WTC11 (cell line): ENCODE results near the gene PLRG1. TPM values are rescaled to one million over a fixed set of nuclear protein-coding genes. Genes with fewer than 3 reads are reported as not detected.

Source experiments
- AR ChIP-seq: fragments of 250-450 bp; sonication (Bioruptor Pico); IDR thresholded peaks from 2 replicates; pipeline ENCODE4 v1.9.0; 2021; ENCODE audit warnings: mild to moderate bottlenecking
- ATF2 ChIP-seq: sonication (generic); formaldehyde crosslinking; IDR thresholded peaks from 2 replicates; pipeline ENCODE4 v1.8.1; 2022; ENCODE audit warnings: low read depth, missing genetic modification reagents, borderline replicate concordance
- ATF3 ChIP-seq: sonication (generic); formaldehyde crosslinking; conservative IDR thresholded peaks from 2 replicates; pipeline ENCODE4 v1.8.1; 2022; ENCODE audit warnings: mild to moderate bottlenecking, missing genetic modification reagents
- CBFB ChIP-seq: sonication (generic); formaldehyde crosslinking; IDR thresholded peaks from 2 replicates; pipeline ENCODE4 v1.8.1; 2022; ENCODE audit warnings: mild to moderate bottlenecking, low read depth, missing genetic modification reagents
- GABPB1 ChIP-seq: sonication (generic); formaldehyde crosslinking; IDR thresholded peaks from 2 replicates; pipeline ENCODE4 v1.8.1; 2023; ENCODE audit warnings: mild to moderate bottlenecking, missing genetic modification reagents
- JAZF1 ChIP-seq: fragments of 250-450 bp; sonication (Bioruptor Pico); IDR thresholded peaks from 2 replicates; pipeline ENCODE4 v1.9.0; 2021; ENCODE audit warnings: moderate library complexity, mild to moderate bottlenecking, inconsistent platforms
- MAX ChIP-seq: sonication (generic); formaldehyde crosslinking; IDR thresholded peaks from 2 replicates; pipeline ENCODE4 v1.8.0; 2022; ENCODE audit warnings: mild to moderate bottlenecking, missing genetic modification reagents
- RORB ChIP-seq: fragments of 250-450 bp; sonication (Bioruptor Pico); IDR thresholded peaks from 2 replicates; pipeline ENCODE4 v1.9.0; 2021; ENCODE audit warnings: mild to moderate bottlenecking
- ZNF232 ChIP-seq: sonication (generic); formaldehyde crosslinking; IDR thresholded peaks from 2 replicates; pipeline ENCODE4 v1.8.0; 2022; ENCODE audit warnings: mild to moderate bottlenecking, missing genetic modification reagents
- ZNF263 ChIP-seq: sonication (generic); formaldehyde crosslinking; IDR thresholded peaks from 2 replicates; pipeline ENCODE4 v1.8.1; 2022; ENCODE audit warnings: low read depth, mild to moderate bottlenecking, moderate library complexity, missing genetic modification reagents
- ZNF317 ChIP-seq: sonication (generic); formaldehyde crosslinking; IDR thresholded peaks from 2 replicates; pipeline ENCODE4 v1.8.1; 2023; ENCODE audit warnings: low read depth, mild to moderate bottlenecking, moderate library complexity, missing genetic modification reagents, borderline replicate concordance
- ZNF512 ChIP-seq: sonication (generic); formaldehyde crosslinking; IDR thresholded peaks from 2 replicates; pipeline ENCODE4 v1.8.1; 2022; ENCODE audit warnings: missing genetic modification reagents, borderline replicate concordance
- total RNA-seq: library from RNA; stranded (reverse); gene quantifications from 3 replicates; pipeline ENCODE4 v1.2.3, GENCODE V29; 2021
- TF ChIP-seq, protein P1 (sequence below): sonication (generic); formaldehyde crosslinking; IDR thresholded peaks from 2 replicates; pipeline ENCODE4 v1.8.0; 2023; ENCODE audit warnings: mild to moderate bottlenecking, missing genetic modification reagents
- TF ChIP-seq, protein P2 (sequence below): sonication (generic); formaldehyde crosslinking; IDR thresholded peaks from 2 replicates; pipeline ENCODE4 v1.8.0; 2023; ENCODE audit warnings: missing genetic modification reagents, mild to moderate bottlenecking, borderline replicate concordance
- TF ChIP-seq, protein P3 (sequence below): fragments of 250-450 bp; sonication (Bioruptor Pico); IDR thresholded peaks from 2 replicates; pipeline ENCODE4 v1.9.0; 2021; ENCODE audit warnings: mild to moderate bottlenecking
- TF ChIP-seq, protein P4 (sequence below): sonication (generic); formaldehyde crosslinking; IDR thresholded peaks from 2 replicates; pipeline ENCODE4 v1.8.1; 2022; ENCODE audit warnings: mild to moderate bottlenecking, missing genetic modification reagents, moderate library complexity, borderline replicate concordance
- TF ChIP-seq, protein P5 (sequence below): sonication (generic); formaldehyde crosslinking; IDR thresholded peaks from 2 replicates; pipeline ENCODE4 v1.8.0; 2023; ENCODE audit warnings: missing genetic modification reagents
- TF ChIP-seq, protein P6 (sequence below): sonication (generic); formaldehyde crosslinking; IDR thresholded peaks from 2 replicates; pipeline ENCODE4 v1.8.0; 2022; ENCODE audit warnings: mild to moderate bottlenecking, missing genetic modification reagents

PLRG1 gene
- total RNA-seq, 1 experiment from 2014 or later = 84.8 TPM

- TF ChIP-seq, protein P1, sequence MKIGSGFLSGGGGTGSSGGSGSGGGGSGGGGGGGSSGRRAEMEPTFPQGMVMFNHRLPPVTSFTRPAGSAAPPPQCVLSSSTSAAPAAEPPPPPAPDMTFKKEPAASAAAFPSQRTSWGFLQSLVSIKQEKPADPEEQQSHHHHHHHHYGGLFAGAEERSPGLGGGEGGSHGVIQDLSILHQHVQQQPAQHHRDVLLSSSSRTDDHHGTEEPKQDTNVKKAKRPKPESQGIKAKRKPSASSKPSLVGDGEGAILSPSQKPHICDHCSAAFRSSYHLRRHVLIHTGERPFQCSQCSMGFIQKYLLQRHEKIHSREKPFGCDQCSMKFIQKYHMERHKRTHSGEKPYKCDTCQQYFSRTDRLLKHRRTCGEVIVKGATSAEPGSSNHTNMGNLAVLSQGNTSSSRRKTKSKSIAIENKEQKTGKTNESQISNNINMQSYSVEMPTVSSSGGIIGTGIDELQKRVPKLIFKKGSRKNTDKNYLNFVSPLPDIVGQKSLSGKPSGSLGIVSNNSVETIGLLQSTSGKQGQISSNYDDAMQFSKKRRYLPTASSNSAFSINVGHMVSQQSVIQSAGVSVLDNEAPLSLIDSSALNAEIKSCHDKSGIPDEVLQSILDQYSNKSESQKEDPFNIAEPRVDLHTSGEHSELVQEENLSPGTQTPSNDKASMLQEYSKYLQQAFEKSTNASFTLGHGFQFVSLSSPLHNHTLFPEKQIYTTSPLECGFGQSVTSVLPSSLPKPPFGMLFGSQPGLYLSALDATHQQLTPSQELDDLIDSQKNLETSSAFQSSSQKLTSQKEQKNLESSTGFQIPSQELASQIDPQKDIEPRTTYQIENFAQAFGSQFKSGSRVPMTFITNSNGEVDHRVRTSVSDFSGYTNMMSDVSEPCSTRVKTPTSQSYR (CRISPR knock-in tag) = peak; percentile 93; the same call in 1 of the 2 replicates
- TF ChIP-seq ZNF512 (CRISPR knock-in tag) (no peak), MAX (CRISPR knock-in tag) (peak; percentile 99), JAZF1 (CRISPR knock-in tag) (no peak), RORB (CRISPR knock-in tag) (no peak), ZNF232 (CRISPR knock-in tag) (peak; percentile 80; the same call in 1 of the 2 replicates), ATF2 (CRISPR knock-in tag) (peak; percentile 95), AR (CRISPR knock-in tag) (no peak), ATF3 (peak; percentile 92), ZNF263 (CRISPR knock-in tag) (peak; percentile 72), CBFB (no peak), GABPB1 (CRISPR knock-in tag) (no peak), ZNF317 (peak; percentile 71; the same call in 1 of the 2 replicates)
- TF ChIP-seq, protein P2, sequence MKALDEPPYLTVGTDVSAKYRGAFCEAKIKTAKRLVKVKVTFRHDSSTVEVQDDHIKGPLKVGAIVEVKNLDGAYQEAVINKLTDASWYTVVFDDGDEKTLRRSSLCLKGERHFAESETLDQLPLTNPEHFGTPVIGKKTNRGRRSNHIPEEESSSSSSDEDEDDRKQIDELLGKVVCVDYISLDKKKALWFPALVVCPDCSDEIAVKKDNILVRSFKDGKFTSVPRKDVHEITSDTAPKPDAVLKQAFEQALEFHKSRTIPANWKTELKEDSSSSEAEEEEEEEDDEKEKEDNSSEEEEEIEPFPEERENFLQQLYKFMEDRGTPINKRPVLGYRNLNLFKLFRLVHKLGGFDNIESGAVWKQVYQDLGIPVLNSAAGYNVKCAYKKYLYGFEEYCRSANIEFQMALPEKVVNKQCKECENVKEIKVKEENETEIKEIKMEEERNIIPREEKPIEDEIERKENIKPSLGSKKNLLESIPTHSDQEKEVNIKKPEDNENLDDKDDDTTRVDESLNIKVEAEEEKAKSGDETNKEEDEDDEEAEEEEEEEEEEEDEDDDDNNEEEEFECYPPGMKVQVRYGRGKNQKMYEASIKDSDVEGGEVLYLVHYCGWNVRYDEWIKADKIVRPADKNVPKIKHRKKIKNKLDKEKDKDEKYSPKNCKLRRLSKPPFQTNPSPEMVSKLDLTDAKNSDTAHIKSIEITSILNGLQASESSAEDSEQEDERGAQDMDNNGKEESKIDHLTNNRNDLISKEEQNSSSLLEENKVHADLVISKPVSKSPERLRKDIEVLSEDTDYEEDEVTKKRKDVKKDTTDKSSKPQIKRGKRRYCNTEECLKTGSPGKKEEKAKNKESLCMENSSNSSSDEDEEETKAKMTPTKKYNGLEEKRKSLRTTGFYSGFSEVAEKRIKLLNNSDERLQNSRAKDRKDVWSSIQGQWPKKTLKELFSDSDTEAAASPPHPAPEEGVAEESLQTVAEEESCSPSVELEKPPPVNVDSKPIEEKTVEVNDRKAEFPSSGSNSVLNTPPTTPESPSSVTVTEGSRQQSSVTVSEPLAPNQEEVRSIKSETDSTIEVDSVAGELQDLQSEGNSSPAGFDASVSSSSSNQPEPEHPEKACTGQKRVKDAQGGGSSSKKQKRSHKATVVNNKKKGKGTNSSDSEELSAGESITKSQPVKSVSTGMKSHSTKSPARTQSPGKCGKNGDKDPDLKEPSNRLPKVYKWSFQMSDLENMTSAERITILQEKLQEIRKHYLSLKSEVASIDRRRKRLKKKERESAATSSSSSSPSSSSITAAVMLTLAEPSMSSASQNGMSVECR (CRISPR knock-in tag) = peak; percentile 99
- TF ChIP-seq, protein P3, sequence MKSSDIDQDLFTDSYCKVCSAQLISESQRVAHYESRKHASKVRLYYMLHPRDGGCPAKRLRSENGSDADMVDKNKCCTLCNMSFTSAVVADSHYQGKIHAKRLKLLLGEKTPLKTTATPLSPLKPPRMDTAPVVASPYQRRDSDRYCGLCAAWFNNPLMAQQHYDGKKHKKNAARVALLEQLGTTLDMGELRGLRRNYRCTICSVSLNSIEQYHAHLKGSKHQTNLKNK (CRISPR knock-in tag) = no peak
- TF ChIP-seq, protein P4, sequence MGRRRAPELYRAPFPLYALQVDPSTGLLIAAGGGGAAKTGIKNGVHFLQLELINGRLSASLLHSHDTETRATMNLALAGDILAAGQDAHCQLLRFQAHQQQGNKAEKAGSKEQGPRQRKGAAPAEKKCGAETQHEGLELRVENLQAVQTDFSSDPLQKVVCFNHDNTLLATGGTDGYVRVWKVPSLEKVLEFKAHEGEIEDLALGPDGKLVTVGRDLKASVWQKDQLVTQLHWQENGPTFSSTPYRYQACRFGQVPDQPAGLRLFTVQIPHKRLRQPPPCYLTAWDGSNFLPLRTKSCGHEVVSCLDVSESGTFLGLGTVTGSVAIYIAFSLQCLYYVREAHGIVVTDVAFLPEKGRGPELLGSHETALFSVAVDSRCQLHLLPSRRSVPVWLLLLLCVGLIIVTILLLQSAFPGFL = peak; percentile 82; the same call in 1 of the 2 replicates
- TF ChIP-seq, protein P5, sequence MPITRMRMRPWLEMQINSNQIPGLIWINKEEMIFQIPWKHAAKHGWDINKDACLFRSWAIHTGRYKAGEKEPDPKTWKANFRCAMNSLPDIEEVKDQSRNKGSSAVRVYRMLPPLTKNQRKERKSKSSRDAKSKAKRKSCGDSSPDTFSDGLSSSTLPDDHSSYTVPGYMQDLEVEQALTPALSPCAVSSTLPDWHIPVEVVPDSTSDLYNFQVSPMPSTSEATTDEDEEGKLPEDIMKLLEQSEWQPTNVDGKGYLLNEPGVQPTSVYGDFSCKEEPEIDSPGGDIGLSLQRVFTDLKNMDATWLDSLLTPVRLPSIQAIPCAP = peak; percentile 95
- TF ChIP-seq, protein P6, sequence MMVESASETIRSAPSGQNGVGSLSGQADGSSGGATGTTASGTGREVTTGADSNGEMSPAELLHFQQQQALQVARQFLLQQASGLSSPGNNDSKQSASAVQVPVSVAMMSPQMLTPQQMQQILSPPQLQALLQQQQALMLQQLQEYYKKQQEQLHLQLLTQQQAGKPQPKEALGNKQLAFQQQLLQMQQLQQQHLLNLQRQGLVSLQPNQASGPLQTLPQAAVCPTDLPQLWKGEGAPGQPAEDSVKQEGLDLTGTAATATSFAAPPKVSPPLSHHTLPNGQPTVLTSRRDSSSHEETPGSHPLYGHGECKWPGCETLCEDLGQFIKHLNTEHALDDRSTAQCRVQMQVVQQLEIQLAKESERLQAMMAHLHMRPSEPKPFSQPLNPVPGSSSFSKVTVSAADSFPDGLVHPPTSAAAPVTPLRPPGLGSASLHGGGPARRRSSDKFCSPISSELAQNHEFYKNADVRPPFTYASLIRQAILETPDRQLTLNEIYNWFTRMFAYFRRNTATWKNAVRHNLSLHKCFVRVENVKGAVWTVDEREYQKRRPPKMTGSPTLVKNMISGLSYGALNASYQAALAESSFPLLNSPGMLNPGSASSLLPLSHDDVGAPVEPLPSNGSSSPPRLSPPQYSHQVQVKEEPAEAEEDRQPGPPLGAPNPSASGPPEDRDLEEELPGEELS (CRISPR knock-in tag) = peak; percentile 97
Observed at GRCh38 chr4:154490583-154491340, 59.4 kb downstream of the PLRG1 start (continued).
